Tibial nerve (tissue), 4 donors: ENCODE data around the gene HDAC2.
"Not testable (repeated sequence)": the region's sequence is repeated elsewhere in the genome, so short reads cannot be mapped to it uniquely, and the experiment has no call there.

ENCODE experiments used
- EP300 ChIP-seq, 2 donors: sonication (generic); formaldehyde crosslinking; IDR thresholded peaks; one replicate each; pipeline ENCODE4 v1.6.1; 2017; ENCODE audit warnings: antibody characterized with exemption in 2 of 2, mild to moderate bottlenecking in 1 of 2
- POLR2A ChIP-seq, 2 donors: fragments of 450-650 bp; IDR thresholded peaks; one replicate each; pipeline ENCODE4 v1.6.1; 2017; ENCODE audit warnings: antibody characterized with exemption in 2 of 2, mild to moderate bottlenecking in 2 of 2, moderate library complexity in 2 of 2
- TF ChIP-seq, protein P1 (sequence below), 5 experiments: fragments of 200-600 bp in 3 of 5; fragments of 450-650 bp in 2 of 5; sonication (generic) in 3 of 5; IDR thresholded peaks; one replicate each; pipeline ENCODE4 v1.5.1; 2016 to 2019; ENCODE audit warnings: antibody characterized with exemption in 5 of 5, mild to moderate bottlenecking in 3 of 5, moderate library complexity in 2 of 5

DNA sequence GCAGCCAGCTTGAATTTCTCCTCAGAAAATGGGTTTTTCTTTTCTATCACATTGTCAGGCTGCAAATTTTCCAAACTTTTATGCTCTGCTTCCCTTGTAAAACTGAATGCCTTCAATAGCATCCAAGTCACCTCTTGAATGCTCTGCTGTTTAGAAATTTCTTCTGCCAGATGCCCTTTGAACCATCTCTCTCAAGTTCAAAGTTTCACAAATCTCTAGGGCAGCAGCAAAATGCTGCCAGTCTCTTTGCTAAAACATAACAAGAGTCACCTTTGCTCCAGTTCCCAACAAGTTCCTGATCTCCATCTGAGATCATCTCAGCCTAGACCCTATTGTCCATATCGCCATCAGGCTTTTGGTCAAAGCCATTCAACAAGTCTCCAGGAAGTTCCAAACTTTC, 60.7 kb downstream of the HDAC2 start:
- TF ChIP-seq POLR2A, EP300 (IDR thresholded peaks at IDR 0.05): not testable (repeated sequence)
- TF ChIP-seq, protein P1, sequence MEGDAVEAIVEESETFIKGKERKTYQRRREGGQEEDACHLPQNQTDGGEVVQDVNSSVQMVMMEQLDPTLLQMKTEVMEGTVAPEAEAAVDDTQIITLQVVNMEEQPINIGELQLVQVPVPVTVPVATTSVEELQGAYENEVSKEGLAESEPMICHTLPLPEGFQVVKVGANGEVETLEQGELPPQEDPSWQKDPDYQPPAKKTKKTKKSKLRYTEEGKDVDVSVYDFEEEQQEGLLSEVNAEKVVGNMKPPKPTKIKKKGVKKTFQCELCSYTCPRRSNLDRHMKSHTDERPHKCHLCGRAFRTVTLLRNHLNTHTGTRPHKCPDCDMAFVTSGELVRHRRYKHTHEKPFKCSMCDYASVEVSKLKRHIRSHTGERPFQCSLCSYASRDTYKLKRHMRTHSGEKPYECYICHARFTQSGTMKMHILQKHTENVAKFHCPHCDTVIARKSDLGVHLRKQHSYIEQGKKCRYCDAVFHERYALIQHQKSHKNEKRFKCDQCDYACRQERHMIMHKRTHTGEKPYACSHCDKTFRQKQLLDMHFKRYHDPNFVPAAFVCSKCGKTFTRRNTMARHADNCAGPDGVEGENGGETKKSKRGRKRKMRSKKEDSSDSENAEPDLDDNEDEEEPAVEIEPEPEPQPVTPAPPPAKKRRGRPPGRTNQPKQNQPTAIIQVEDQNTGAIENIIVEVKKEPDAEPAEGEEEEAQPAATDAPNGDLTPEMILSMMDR (IDR thresholded peaks at IDR 0.05): not testable (repeated sequence)
